GM12801 (cell line): ENCODE results near the gene LRRC32.

Experiments
- CTCF ChIP-seq: IDR thresholded peaks from one replicate; pipeline ENCODE4 v1.5.1; 2011; ENCODE audit warnings: control low read depth; ENCODE audit not compliant: insufficient read length; ENCODE audit errors: extremely low read depth

LRRC32 gene

GRCh38 chr11:76698321-76699043 is 27.9 kb upstream of the LRRC32 start:
- no peak for TF ChIP-seq CTCF

GRCh38 chr11:76696756-76697155 is 26.2 kb upstream of the LRRC32 start:
- no peak for TF ChIP-seq CTCF

- TF ChIP-seq CTCF: no peak
Observed at GRCh38 chr11:76695771-76696170, 25.2 kb upstream of the LRRC32 start.

- TF ChIP-seq CTCF: no peak
Observed at GRCh38 chr11:76695133-76695532, 24.6 kb upstream of the LRRC32 start.

GRCh38 chr11:76694664-76695063 is 24.1 kb upstream of the LRRC32 start:
- TF ChIP-seq CTCF: no peak

- TF ChIP-seq CTCF: no peak
Observed at GRCh38 chr11:76693806-76694205, 23.3 kb upstream of the LRRC32 start.

GRCh38 chr11:76692956-76693355 is 22.4 kb upstream of the LRRC32 start:
- no peak for TF ChIP-seq CTCF

GRCh38 chr11:76691655-76692054 is 21.1 kb upstream of the LRRC32 start:
- TF ChIP-seq CTCF: no peak
